HG02981 (cell line): ENCODE results near the gene UTRN.

Source experiments
- ATAC-seq: cut with Tn5 transposase; IDR thresholded peaks from one replicate; pipeline ENCODE4 v1.9.1; 2021; ENCODE audit warnings: mild to moderate bottlenecking, moderate library complexity; ENCODE audit not compliant: unreplicated experiment

Gene UTRN

DNA sequence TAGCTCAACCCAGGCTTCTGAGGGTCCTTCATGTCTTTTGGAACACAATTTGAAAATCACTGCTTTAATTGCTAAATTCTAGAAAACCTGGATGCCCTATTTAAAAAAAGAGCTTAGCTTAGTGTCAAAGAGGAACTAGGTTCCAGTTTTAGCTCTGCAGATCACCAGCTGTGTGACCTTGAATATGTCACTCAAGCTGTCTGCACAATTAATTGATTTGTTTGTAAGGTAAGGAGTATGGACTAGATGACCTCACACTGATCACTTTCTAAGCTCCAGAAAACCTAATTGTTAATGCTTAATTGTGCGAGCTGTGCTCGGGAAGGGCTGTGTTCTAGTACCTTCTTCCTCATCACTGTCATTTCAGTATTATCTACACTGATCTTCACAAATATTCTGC lies 26.2 kb downstream of the UTRN start:
- no peak for ATAC-seq

DNA sequence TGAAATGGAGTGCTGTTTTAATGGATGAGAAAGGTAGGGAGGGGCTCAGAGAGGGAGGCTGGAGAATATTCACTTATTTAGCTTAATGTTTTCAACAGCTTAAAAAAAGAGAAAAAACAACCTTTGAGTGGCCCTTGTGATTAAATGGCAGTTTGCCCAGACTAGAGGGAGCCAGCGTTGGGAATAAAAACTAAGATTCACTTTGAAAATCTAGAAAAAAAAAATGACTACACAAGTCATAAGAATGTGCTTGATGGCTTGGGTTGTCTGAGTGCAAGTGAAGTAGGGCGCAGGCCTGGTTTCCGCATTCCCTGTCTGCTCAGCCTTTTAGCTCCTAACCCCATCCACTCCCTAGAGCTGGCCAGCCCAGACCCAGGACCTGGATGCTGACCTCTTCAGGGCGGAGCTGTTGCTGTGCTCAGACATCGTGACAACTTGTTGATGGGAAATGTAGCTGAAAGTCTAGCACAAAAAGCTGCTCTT lies 28.9 kb downstream of the UTRN start:
- ATAC-seq = no peak

DNA sequence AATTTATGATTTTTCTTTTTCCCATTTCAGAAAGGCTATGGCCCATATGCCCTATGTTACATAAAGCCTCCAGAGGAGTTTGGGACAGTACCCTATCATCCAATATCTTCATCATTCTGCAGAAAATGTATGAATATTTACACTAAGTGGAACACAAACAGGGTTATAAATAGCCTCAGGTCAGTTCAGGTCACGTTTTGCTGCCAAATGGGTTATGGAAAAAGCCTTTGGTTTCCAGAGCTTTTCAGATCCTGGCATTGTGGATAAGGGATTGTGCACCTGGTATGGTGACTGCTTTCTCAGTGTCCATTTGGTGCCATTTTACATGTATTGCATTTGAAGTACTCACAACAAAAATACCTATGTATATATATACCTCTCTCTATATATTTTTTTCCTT lies 29.4 kb downstream of the UTRN start:
- no peak for ATAC-seq

DNA sequence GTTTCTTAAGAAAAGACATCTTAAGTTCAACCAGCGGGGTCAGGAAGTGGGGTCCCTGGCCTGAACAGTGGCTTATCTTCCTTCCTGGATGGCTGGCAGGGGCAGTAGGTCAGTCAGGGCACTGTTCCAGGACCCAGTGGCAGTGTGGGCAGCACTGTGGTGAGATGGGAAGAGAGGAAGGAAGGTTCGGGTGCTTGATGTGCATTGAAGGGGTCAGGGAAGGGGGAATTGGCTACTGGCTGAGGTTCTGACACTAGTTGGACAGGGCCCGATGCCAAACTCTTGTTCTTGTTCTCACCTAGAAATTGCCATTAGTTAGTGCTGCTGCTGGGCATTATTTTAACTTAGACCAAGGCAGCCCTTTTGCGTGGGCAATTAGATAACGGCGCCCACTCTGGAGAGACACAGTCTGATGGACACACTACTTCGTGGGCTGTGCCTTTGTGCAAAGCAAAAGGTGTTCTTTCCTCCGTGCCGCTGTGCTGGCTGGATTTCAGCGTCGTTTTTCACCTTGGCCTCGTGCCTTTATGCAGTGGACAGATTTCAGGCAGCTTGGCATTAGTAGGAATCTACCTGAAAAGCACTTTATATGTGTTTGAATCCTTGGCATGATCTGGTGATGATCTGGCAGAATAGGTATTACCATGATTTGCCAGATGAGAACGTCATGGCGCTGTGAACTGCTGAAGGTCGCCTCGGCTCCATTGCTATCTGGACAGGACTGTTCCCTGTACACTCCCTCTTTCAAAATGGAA lies 30.3 kb downstream of the UTRN start:
- no peak for ATAC-seq

GRCh38 chr6:144315981-144316861 lies 31.1 kb downstream of the UTRN start:
- peak; percentile 59 for ATAC-seq

DNA sequence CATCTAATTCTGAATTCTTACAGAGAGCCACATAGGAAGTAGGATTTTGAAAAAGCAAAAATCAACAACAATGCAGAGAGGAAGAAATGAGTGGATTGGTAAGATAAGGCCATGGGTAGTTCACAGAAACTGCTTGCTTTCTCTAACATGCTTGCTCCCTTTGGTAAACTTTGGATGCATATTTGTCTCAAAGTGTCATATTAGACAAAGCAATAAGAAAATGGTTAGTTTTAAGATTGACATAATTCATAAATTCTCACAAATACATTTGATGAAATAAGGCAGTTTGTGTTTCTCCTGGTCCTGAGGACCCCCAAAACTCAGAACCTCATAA lies 31.7 kb downstream of the UTRN start:
- peak; percentile 34 for ATAC-seq

- no peak for ATAC-seq
These were observed 32.6 kb downstream of the UTRN start for GRCh38 chr6:144317736-144318135.

DNA sequence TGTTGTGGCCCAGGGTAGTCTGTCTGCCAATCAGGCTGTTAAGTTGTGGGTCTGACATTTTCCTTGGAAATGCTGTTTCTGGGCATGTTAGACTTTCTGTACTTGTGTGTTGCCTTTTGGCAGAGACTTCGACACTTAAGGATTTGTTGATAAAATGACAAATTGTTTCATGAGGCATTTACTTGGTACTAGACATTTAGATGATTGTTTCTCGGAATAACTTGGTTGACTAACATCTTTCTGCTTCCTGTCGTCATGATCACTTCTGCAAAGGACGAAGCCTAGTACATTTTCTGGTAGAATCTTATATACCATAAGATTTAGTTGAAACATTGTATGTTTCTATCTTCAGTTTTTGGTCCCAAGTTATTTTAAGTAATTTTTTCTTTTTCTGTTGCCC lies 34.1 kb downstream of the UTRN start:
- no peak for ATAC-seq

GRCh38 chr6:144320741-144321140 lies 35.6 kb downstream of the UTRN start:
- ATAC-seq = no peak

GRCh38 chr6:144321839-144322591 lies 36.9 kb downstream of the UTRN start:
- ATAC-seq = no peak

DNA sequence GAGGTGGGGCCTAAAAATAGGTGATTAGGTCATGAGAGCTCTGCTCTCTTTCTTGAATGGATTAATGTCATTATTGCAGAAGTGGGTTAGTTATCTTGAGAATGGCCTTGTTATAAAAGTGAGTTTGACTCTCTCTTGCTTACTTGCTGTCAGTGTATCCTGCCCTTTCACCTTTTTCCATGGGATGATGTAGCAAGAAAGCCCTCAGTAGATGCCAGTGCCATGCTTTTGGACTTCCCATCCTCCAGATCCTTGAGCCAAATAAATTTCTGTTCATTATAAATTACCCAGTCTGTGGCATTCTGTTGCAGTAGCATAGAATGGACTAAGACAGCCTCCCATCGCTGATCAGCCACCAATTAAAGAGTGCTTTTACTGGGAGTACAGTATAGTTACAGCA lies 40.1 kb downstream of the UTRN start:
- ATAC-seq = no peak

- ATAC-seq = no peak
These were observed 41.3 kb downstream of the UTRN start for GRCh38 chr6:144326393-144326792.

GRCh38 chr6:144327081-144327480 lies 41.9 kb downstream of the UTRN start:
- ATAC-seq = no peak

DNA sequence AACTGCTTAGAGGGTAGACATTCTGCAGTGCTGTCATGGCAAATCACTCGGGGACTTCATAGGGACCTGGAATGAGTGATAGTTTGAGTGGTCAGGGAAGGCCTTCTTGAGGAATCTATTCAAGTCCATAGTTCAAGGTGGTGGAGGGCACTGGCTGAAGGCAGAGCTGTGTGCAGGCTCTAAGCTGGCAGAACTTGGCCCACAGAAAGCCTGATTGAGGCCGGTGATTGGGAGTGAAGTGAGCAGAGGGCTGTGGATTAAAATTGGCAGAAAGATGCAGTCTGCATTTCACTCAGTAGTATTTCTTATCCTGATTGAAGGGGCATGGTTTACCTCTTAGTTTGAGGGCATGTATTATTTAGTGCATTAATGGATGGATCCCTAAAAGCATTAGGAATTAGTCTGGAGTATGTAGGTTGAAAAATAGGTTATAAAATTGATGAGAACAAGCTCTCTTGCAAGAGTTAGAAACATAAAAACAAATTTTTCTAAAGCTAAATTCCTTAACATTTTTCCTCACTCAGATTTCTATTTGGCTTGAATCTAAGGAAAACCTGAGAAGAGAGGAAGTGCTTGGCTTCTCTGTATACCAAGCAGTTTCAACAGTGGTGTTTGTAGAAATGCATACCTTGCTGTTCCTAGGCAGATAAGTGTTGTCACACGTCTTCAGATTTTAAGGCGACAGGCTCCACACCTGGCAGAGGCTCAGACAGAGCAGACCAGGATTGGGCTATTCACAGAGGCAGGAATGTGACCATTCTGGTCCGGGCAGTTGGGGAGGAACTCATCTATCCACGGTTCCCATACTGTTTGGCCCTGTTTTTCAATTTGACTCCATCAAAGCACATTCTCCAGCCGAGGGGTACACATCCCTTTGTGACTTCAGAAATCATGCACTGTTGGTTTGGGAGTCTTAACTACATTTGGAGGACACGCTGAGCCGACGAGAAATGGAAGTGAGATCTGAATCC lies 45.2 kb downstream of the UTRN start:
- no peak for ATAC-seq

DNA sequence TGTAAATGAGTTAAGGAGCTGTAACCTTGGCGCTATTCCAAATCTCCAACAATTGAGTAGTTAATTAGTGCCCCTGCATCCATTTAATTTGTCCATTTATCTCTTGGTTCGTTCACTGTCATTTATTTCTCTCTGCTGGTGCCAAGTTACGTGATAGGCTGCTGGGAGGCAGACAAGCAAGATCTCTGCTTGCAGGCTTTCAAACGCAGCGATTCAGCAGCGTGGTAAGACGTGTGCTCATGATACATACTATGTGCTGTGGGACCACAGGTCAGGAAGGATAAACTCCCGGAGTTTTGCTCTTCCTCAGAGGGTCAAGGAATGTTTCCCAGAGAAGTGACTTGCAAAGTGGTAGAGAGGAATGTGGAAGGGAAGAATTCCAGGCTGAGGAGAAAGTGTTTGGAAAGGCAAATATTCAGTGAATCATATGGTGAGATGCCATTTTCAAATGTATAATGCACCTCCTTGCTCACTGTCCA lies 46.4 kb downstream of the UTRN start:
- ATAC-seq = no peak

DNA sequence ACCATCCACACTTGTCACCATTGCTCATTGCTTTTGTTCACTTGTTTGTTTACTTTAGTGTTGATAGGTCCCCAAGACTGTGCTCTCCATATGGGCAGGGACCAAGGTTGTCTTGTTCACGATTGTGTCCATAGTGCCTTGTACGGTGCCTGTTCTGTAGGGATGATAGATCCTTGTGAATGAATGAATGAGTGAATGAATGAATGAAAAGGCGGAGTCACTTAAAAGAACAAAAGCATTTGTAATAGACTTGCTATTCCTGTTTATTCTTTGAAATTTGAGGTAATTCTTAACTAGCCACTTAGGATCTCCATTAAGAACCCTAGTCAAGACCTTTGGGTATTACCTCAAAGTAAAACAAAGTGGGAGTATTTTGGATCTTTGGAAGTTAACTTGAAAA lies 47.0 kb downstream of the UTRN start:
- ATAC-seq = no peak

GRCh38 chr6:144334150-144334708 lies 49.1 kb downstream of the UTRN start:
- ATAC-seq = peak; percentile 67
